ENCODE results near the gene CAP1. TPM values are rescaled to one million over a fixed set of nuclear protein-coding genes. Genes with fewer than 3 reads are reported as not detected.
"Not testable (repeated sequence)": the region's sequence is repeated elsewhere in the genome, so short reads cannot be mapped to it uniquely, and the experiment has no call there.

The CAP1 gene
- total RNA-seq, 6 experiments from 2014 or later, result 665 to 743 (median 688) TPM

DNA sequence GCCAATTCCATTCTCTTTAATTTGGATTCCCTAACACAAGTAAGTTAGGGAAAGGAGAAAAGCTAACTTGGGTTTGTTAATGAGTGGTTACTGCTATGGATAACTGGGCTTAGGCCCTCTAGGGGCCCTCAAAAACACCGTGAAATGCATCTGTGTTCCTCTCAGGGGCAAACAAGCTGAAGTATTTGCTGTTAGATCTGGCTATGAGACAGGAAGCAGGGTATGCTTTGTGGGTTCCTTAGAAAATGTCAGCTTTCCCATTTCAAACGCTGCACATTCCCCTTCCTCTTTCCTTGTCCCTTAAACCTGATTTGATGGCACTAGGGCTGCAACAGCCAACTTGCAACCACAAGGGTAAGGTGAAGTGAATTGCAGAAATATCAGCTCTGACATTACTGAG lies 5.7 kb upstream of the CAP1 start:
- peaks cover 2% of the 10 kb centered on the region; the same call in 1 of the 2 replicates for H3K27me3 Mint-ChIP-seq (ENCODE audit: insufficient read depth)
- no peak for DNase-seq
- TF ChIP-seq, protein P1, sequence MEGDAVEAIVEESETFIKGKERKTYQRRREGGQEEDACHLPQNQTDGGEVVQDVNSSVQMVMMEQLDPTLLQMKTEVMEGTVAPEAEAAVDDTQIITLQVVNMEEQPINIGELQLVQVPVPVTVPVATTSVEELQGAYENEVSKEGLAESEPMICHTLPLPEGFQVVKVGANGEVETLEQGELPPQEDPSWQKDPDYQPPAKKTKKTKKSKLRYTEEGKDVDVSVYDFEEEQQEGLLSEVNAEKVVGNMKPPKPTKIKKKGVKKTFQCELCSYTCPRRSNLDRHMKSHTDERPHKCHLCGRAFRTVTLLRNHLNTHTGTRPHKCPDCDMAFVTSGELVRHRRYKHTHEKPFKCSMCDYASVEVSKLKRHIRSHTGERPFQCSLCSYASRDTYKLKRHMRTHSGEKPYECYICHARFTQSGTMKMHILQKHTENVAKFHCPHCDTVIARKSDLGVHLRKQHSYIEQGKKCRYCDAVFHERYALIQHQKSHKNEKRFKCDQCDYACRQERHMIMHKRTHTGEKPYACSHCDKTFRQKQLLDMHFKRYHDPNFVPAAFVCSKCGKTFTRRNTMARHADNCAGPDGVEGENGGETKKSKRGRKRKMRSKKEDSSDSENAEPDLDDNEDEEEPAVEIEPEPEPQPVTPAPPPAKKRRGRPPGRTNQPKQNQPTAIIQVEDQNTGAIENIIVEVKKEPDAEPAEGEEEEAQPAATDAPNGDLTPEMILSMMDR (IDR thresholded peaks at IDR 0.05), result no peak
- peaks cover 49% of the 10 kb centered on the region for H3K4me1 Mint-ChIP-seq (ENCODE audit: low read depth)
- no peaks in the 10 kb centered on the region; the same call in 1 of the 2 replicates for H3K36me3 Mint-ChIP-seq (ENCODE audit: low read depth)
- H3K9me3 Mint-ChIP-seq, result no peaks in the 10 kb centered on the region
- H3K27ac Mint-ChIP-seq, result no peak overlapping the region
- H3K4me3 Mint-ChIP-seq, result no peak overlapping the region

DNA sequence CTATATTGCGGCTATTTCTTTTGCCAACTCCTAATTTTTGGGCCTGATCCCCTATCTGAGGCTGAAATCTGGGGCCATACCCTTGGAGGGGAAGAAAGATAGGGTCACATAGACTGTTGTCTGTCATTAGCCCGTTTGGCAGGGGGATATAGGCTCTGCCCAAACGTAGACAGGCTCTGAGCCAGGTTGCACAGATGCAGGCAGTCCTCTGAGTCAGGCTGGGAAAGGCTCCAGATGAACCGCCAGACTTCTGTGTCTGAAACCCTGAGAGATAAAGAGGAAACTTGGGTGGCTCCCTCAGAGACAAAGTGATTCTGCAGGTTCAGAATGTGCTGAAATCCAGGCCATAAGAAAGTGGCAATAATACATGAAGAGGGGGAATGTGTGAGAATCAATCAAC lies 4.0 kb upstream of the CAP1 start:
- peak overlapping the region; percentile 25; the same call in 1 of the 2 replicates for H3K4me3 Mint-ChIP-seq
- H3K36me3 Mint-ChIP-seq (ENCODE audit: low read depth), result peaks cover 8% of the 10 kb centered on the region
- H3K27ac Mint-ChIP-seq, result peak overlapping the region; percentile 6; the same call in 1 of the 2 replicates
- TF ChIP-seq, protein P1 (IDR thresholded peaks at IDR 0.05), result no peak
- peaks cover 44% of the 10 kb centered on the region for H3K4me1 Mint-ChIP-seq (ENCODE audit: low read depth)
- H3K9me3 Mint-ChIP-seq, result no peaks in the 10 kb centered on the region
- DNase-seq, result peak; percentile 65
- no peaks in the 10 kb centered on the region; the same call in 1 of the 2 replicates for H3K27me3 Mint-ChIP-seq (ENCODE audit: insufficient read depth)

DNA sequence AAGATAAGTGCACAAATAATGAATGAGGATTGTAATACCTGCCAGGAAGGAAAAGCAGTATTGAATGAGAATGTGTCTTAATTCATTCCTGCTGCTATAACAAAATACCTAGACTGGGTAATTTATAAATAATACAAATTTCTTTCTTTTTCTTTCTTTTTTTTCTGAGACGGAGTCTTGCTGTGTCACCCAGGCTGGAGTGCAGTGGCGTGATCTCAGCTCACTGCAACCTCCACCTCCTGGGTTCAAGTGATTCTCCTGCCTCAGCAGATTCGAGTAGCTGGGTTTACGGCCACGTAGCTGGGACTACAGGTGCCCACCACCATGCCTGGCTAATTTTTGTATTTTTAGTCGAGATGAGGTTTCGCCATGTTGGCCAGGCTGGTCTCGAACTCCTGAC lies 3.3 kb upstream of the CAP1 start:
- H3K27me3 Mint-ChIP-seq (ENCODE audit: insufficient read depth); H3K9me3 Mint-ChIP-seq; H3K27ac Mint-ChIP-seq; DNase-seq; H3K4me3 Mint-ChIP-seq: not testable (repeated sequence)
- peaks cover 48% of the 10 kb centered on the region for H3K4me1 Mint-ChIP-seq (ENCODE audit: low read depth)
- peaks cover 15% of the 10 kb centered on the region for H3K36me3 Mint-ChIP-seq (ENCODE audit: low read depth)

DNA sequence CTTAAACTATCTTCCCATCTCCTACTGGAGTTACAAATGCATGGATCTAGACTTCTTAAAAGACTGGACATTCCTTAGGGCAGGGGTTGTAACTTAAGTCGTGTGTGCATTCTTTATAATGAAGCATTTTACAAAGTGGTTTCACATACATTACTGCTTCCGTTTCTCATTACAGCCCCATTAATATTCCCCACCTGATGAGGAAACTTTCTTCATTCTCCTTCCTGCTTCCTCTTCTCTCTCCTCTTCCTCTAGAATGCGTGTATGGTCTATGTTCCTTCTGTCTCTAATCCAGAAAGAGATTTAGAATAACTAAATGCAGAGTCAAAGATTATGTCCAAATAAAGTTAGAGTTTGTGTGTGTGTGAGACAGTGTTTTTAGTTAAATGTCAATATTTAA lies 1.8 kb upstream of the CAP1 start:
- DNase-seq, result no peak
- TF ChIP-seq, protein P1 (IDR thresholded peaks at IDR 0.05), result no peak
- H3K27ac Mint-ChIP-seq, result peak overlapping the region; percentile 99; the same call in 1 of the 2 replicates
- peaks cover 28% of the 10 kb centered on the region for H3K36me3 Mint-ChIP-seq (ENCODE audit: low read depth)
- H3K4me1 Mint-ChIP-seq (ENCODE audit: low read depth), result peaks cover 58% of the 10 kb centered on the region
- H3K27me3 Mint-ChIP-seq (ENCODE audit: insufficient read depth), result no peaks in the 10 kb centered on the region; the same call in 1 of the 2 replicates
- H3K4me3 Mint-ChIP-seq, result no peak overlapping the region
- no peaks in the 10 kb centered on the region for H3K9me3 Mint-ChIP-seq

DNA sequence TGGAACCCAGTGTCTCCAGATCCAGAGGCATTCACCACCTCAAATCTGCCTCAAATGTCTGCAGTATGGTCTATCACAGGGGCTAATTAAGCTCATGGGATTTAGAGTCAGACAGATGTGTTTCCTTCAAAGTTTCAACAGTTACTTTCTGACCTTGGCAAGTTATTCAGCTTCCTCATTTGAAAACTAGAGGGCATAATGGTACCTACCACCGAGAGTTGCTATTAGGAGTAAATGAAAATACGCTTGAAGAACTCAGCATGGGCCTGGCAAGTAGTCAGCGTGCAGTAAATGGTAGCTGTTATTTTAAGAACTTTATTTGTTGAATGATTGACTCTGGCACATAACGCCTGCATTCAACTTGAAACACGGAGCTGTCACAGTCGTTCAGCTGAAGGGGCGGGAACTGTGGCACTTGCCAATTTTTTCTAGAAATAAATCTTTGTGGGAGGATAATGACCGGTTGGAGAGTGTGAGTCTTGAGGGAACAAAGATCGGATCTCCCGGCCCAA lies 1.2 kb upstream of the CAP1 start:
- Mint-ChIP-seq H3K9me3 (no peaks in the 10 kb centered on the region), H3K27me3 (ENCODE audit: insufficient read depth) (no peaks in the 10 kb centered on the region; the same call in 1 of the 2 replicates), H3K27ac (peak overlapping the region; percentile 99), H3K36me3 (ENCODE audit: low read depth) (peaks cover 34% of the 10 kb centered on the region), H3K4me1 (ENCODE audit: low read depth) (peaks cover 64% of the 10 kb centered on the region), H3K4me3 (peak overlapping the region; percentile 95)
- DNase-seq, result peak; percentile 51
- TF ChIP-seq, protein P1 (IDR thresholded peaks at IDR 0.05), result peak; percentile 56

DNA sequence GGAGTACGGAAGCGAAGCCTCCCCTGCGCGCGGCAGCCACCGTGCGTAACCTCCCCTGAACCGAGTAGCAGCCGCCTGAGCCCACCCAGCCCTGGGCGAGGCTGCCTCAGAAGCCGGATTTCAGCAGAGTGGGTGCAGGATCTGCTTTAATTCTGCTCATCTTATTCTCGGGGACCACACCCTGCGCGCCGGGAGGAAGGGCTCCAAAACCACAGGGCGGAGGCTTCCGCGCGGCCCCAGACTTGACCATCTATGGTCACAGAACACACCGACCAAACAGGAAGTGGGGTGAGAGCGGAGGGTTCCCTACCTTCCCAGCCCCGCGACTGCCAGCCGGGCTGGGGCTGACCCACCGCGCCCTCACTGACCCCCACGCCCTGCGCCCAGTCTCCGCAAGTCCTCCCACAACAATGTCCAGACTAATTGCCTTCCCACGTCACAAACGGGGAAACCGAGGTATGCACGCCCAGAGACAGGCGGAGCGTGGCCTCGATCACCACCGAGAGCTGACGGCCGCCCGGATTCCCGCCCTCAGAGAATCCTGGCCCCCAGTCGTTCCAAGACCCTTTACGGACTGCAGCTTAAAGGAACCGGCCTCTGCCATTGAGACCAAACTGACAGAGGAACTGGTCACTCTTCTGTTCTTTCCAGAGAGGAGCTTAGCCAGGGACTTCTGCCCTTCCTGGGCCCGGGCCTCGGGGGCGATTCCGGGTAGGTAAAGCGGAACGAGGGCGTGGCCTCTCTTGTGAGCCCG lies 595 bp upstream of the CAP1 start:
- peak; percentile 71 for DNase-seq

More for the DNA sequence above, 595 bp upstream of the CAP1 start:
- H3K36me3 Mint-ChIP-seq (ENCODE audit: low read depth), result peaks cover 36% of the 10 kb centered on the region
- TF ChIP-seq, protein P1 (IDR thresholded peaks at IDR 0.05), result no peak
- H3K27ac Mint-ChIP-seq, result peak overlapping the region; percentile 99
- H3K27me3 Mint-ChIP-seq (ENCODE audit: insufficient read depth), result no peaks in the 10 kb centered on the region; the same call in 1 of the 2 replicates
- H3K9me3 Mint-ChIP-seq, result no peaks in the 10 kb centered on the region
- peak overlapping the region; percentile 95 for H3K4me3 Mint-ChIP-seq
- peaks cover 68% of the 10 kb centered on the region for H3K4me1 Mint-ChIP-seq (ENCODE audit: low read depth)

Data from HFFc6 (cell line).